ENCODE results near the gene MUC5B.

DNA sequence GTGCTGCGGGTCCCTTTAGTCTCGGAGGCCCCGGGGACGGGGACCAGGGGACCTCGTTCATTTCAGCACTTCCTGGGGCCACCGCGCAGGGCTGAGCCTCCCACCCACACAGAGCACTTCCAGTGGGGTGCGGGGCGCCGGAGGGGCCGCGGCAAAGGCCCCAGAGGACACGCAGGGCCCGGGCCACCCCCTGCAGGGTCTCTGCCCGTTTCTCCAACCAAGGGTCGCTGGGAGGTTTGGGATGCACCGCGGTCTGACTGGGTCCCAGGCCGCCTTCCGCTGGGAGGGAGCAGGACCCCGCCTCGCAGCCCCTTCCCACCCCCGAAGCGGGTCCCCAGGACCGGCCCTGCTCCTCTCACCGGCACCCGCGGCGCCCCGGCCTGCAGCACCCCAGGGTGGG is 49.1 kb downstream of the MUC5B start:
- TF ChIP-seq, protein P1, sequence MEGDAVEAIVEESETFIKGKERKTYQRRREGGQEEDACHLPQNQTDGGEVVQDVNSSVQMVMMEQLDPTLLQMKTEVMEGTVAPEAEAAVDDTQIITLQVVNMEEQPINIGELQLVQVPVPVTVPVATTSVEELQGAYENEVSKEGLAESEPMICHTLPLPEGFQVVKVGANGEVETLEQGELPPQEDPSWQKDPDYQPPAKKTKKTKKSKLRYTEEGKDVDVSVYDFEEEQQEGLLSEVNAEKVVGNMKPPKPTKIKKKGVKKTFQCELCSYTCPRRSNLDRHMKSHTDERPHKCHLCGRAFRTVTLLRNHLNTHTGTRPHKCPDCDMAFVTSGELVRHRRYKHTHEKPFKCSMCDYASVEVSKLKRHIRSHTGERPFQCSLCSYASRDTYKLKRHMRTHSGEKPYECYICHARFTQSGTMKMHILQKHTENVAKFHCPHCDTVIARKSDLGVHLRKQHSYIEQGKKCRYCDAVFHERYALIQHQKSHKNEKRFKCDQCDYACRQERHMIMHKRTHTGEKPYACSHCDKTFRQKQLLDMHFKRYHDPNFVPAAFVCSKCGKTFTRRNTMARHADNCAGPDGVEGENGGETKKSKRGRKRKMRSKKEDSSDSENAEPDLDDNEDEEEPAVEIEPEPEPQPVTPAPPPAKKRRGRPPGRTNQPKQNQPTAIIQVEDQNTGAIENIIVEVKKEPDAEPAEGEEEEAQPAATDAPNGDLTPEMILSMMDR (IDR thresholded peaks at IDR 0.05): no peak
- TF ChIP-seq POLR2A (IDR thresholded peaks at IDR 0.05): no peak

Data from testis (tissue), 2 donors.